Measurements from ENCODE around the gene METRN.

METRN gene

GRCh38 chr16:693364-693763, 21.6 kb upstream of the METRN start:
- no peak for DNase-seq

GRCh38 chr16:693766-694165, 21.2 kb upstream of the METRN start:
- peak in 1 of 2 donors; percentile 43 for DNase-seq

- no peak for DNase-seq
Measured at GRCh38 chr16:694187-694862, 20.6 kb upstream of the METRN start.

GRCh38 chr16:694863-695354, 20.0 kb upstream of the METRN start:
- no peak for DNase-seq

GRCh38 chr16:695355-696089, 19.4 kb upstream of the METRN start:
- peak; percentile 66 to 73 for DNase-seq

- DNase-seq = no peak
Measured at GRCh38 chr16:698911-699671, 15.8 kb upstream of the METRN start.

GRCh38 chr16:700684-701584, 14.0 kb upstream of the METRN start:
- peak; percentile 29 to 54 for DNase-seq

- no peak for DNase-seq
Measured at GRCh38 chr16:702341-702740, 12.6 kb upstream of the METRN start.

GRCh38 chr16:703406-703805, 11.5 kb upstream of the METRN start:
- DNase-seq = no peak

GRCh38 chr16:704047-704446, 10.9 kb upstream of the METRN start:
- DNase-seq = no peak

- no peak for DNase-seq
Measured at GRCh38 chr16:704552-705380, 10.2 kb upstream of the METRN start.

GRCh38 chr16:705431-706188, 9.3 kb upstream of the METRN start, which contains the start of gene FBXL16:
Gene FBXL16, minus strand, starts transcription at chr16:705801. Its CDS starts 8,396 bp downstream, at chr16:697405.
- no peak for DNase-seq

GRCh38 chr16:706189-707061, 8.5 kb upstream of the METRN start:
- no peak for DNase-seq

- DNase-seq = no peak
Measured at GRCh38 chr16:707062-707538, 7.8 kb upstream of the METRN start.

GRCh38 chr16:708019-708418, 6.9 kb upstream of the METRN start:
- DNase-seq = no peak

- DNase-seq = no peak
Measured at GRCh38 chr16:708959-709358, 6.0 kb upstream of the METRN start.

GRCh38 chr16:709566-710499, 5.1 kb upstream of the METRN start:
- no peak for DNase-seq

- no peak for DNase-seq
Measured at GRCh38 chr16:710500-711075, 4.3 kb upstream of the METRN start.
